HepG2 (cell line): ENCODE measurements around the gene HTR7. TPM values are rescaled to one million over a fixed set of nuclear protein-coding genes. Genes with fewer than 3 reads are reported as not detected.

ENCODE experiments used
- ATAC-seq: fragments of 200-7000 bp; cut with Tn5 transposase; 3 replicates; pipeline ENCODE4 v1.9.1; 2020; ENCODE audit warnings: mild to moderate bottlenecking, moderate library complexity
- BruUV-seq: library from RNA; stranded (reverse); fragments of 400-500 nt; replicated peaks from 2 replicates; lab custom pipeline; 2021; lab: Mats Ljungman, UMichigan
- CTCF ChIA-PET: fragments of 300-600 bp; formaldehyde crosslinking; extraction: SDS; loops from one replicate; lab custom pipeline; 2021; ENCODE audit warnings: low total read pairs, inconsistent platforms, low intra/inter-chr PET ratio; lab: Yijun Ruan, JAX
- POLR2A ChIA-PET: fragments of 350-600 bp; sonication (Branson Sonifier 250); formaldehyde crosslinking; loops from one replicate; lab custom pipeline; 2020; ENCODE audit warnings: antibody characterized with exemption, inconsistent platforms; lab: Yijun Ruan, JAX
- DNase-seq: peaks from one replicate; pipeline ENCODE4 v3.0.0-alpha.2; 2015; ENCODE audit warnings: low spot score
- FAIRE-seq: peaks from 3 replicates; lab custom pipeline; 2011; peaks lifted over from hg19 to GRCh38; lab: Jason Lieb, UNC
- H2AFZ ChIP-seq: one replicate; pipeline ENCODE4 v1.6.1; 2011; ENCODE audit warnings: low read length, inconsistent platforms
- H3K27ac ChIP-seq: fragments of 300-600 bp; 3 replicates; pipeline ENCODE4 v1.8.0; 2011; ENCODE audit warnings: mixed run types, mild to moderate bottlenecking, mixed read lengths, low read length, inconsistent platforms; ENCODE audit not compliant: insufficient read depth; ENCODE audit errors: extremely low read length
- H3K27me3 ChIP-seq, 2 experiments: fragments of 200-600 bp in 1 of 2; 2 replicates in 1 of 2; 3 replicates in 1 of 2; pipeline versions ENCODE4 v1.6.0 to v1.8.0; 2011; ENCODE audit warnings: low read length in 2 of 2, mild to moderate bottlenecking in 2 of 2, moderate library complexity in 2 of 2, inconsistent platforms in 1 of 2; ENCODE audit not compliant: insufficient read depth in 2 of 2, control insufficient read depth in 1 of 2
- H3K36me3 ChIP-seq, 2 experiments: fragments of 200-600 bp in 1 of 2; replicated peaks in 1 of 2; 2 replicates in 1 of 2; 3 replicates in 1 of 2; pipeline versions ENCODE4 v1.5.1 to v1.8.0; 2011; ENCODE audit warnings: low read length in 2 of 2, inconsistent platforms in 1 of 2; ENCODE audit not compliant: insufficient read depth in 2 of 2, control insufficient read depth in 1 of 2
- H3K4me1 ChIP-seq: 2 replicates; pipeline ENCODE4 v1.5.1; 2012; ENCODE audit warnings: low read length, inconsistent platforms; ENCODE audit not compliant: insufficient read depth
- H3K4me2 ChIP-seq: 2 replicates; pipeline ENCODE4 v1.6.0; 2011; ENCODE audit warnings: low read depth, low read length, inconsistent platforms
- H3K4me3 ChIP-seq, 3 experiments: fragments of 200-600 bp in 1 of 3; sonication (generic), shearing (Covaris generic) in 1 of 3; replicated peaks in 1 of 3; 2 replicates each; pipeline ENCODE4 v1.5.1; 2011 to 2016; ENCODE audit warnings: low read length in 3 of 3, inconsistent platforms in 2 of 3, low read depth in 2 of 3, mild to moderate bottlenecking in 2 of 3, control low read depth in 1 of 3, mixed read lengths in 1 of 3; ENCODE audit not compliant: insufficient read depth in 1 of 3
- H3K79me2 ChIP-seq: one replicate; pipeline ENCODE4 v1.6.1; 2011; ENCODE audit warnings: low read length, inconsistent platforms; ENCODE audit not compliant: insufficient read depth
- H3K9ac ChIP-seq: 2 replicates; pipeline ENCODE4 v1.6.0; 2011; ENCODE audit warnings: mild to moderate bottlenecking, low read depth, low read length, inconsistent platforms; ENCODE audit not compliant: insufficient read depth
- H3K9me3 ChIP-seq: 2 replicates; pipeline ENCODE4 v1.5.1; 2012; ENCODE audit warnings: mild to moderate bottlenecking, low read length
- H4K20me1 ChIP-seq: 2 replicates; pipeline ENCODE4 v1.6.0; 2011; ENCODE audit warnings: inconsistent platforms, mild to moderate bottlenecking, low read length, moderate library complexity; ENCODE audit not compliant: insufficient read depth
- CCDC6 ChIP-seq: sonication (generic); formaldehyde crosslinking; IDR thresholded peaks from 2 replicates; pipeline ENCODE4 v1.8.1; 2022; ENCODE audit warnings: mild to moderate bottlenecking, missing genetic modification reagents, moderate library complexity
- FOXA3 ChIP-seq: IDR thresholded peaks from 2 replicates; pipeline ENCODE4 v1.6.1; 2016; ENCODE audit warnings: missing genetic modification reagents, missing compliant biosample characterization
- IKZF5 ChIP-seq: IDR thresholded peaks from 2 replicates; pipeline ENCODE4 v1.6.1; 2018; ENCODE audit warnings: missing genetic modification reagents, mild to moderate bottlenecking, missing compliant biosample characterization
- KMT2B ChIP-seq: IDR thresholded peaks from 2 replicates; pipeline ENCODE4 v1.6.1; 2016; ENCODE audit warnings: missing genetic modification reagents, missing compliant biosample characterization
- MAFK ChIP-seq, 2 experiments: IDR thresholded peaks in 1 of 2; conservative IDR thresholded peaks in 1 of 2; 2 replicates each; pipeline ENCODE4 v1.6.1; 2011; ENCODE audit warnings: improper control_type of control experiment in 2 of 2, low read length in 2 of 2
- MED13 ChIP-seq: sonication (generic); formaldehyde crosslinking; IDR thresholded peaks from 2 replicates; pipeline ENCODE4 v1.5.0; 2020; ENCODE audit warnings: missing genetic modification reagents
- NKX3-1 ChIP-seq: sonication (generic); formaldehyde crosslinking; IDR thresholded peaks from 2 replicates; pipeline ENCODE4 v1.5.0; 2020; ENCODE audit warnings: missing genetic modification reagents
- RFX5 ChIP-seq: IDR thresholded peaks from 2 replicates; pipeline ENCODE4 v1.6.1; 2011; ENCODE audit warnings: low read depth, low read length, improper control_type of control experiment
- ZC3H4 ChIP-seq: sonication (generic); formaldehyde crosslinking; IDR thresholded peaks from 2 replicates; pipeline ENCODE4 v1.4.0; 2020; ENCODE audit warnings: missing genetic modification reagents, borderline replicate concordance
- ZFP36L1 ChIP-seq: sonication (generic); formaldehyde crosslinking; IDR thresholded peaks from 2 replicates; pipeline ENCODE4 v1.8.0; 2022; ENCODE audit warnings: mild to moderate bottlenecking, missing genetic modification reagents, moderate library complexity
- ZNF253 ChIP-seq: sonication (generic); formaldehyde crosslinking; IDR thresholded peaks from 2 replicates; pipeline ENCODE4 v1.8.0; 2022; ENCODE audit warnings: mild to moderate bottlenecking, missing genetic modification reagents, borderline replicate concordance
- ZNF33B ChIP-seq: sonication (generic); formaldehyde crosslinking; IDR thresholded peaks from 2 replicates; pipeline ENCODE4 v1.5.1; 2020; ENCODE audit warnings: mild to moderate bottlenecking, missing genetic modification reagents
- ZNF572 ChIP-seq: sonication (generic); formaldehyde crosslinking; IDR thresholded peaks from 2 replicates; pipeline ENCODE4 v1.5.1; 2020; ENCODE audit warnings: mild to moderate bottlenecking, missing genetic modification reagents
- ZNF772 ChIP-seq: sonication (generic); formaldehyde crosslinking; IDR thresholded peaks from 2 replicates; pipeline ENCODE4 v1.5.0; 2020; ENCODE audit warnings: mild to moderate bottlenecking, missing genetic modification reagents
- ZNF777 ChIP-seq: sonication (generic); formaldehyde crosslinking; IDR thresholded peaks from 2 replicates; pipeline ENCODE4 v1.4.0; 2020; ENCODE audit warnings: missing genetic modification reagents
- WGBS: methylation state at CpG from one replicate; pipeline ENCODE4 v1.1.6; 2017; ENCODE audit warnings: low lambda C conversion rate; 5-methylcytosine and 5-hydroxymethylcytosine counted together
- in situ Hi-C: cut with HindIII; loops from 2 replicates; pipeline ENCODE4 v1.10.0; 2017; ENCODE audit warnings: low pct_unique_long_range_greater_than_20kb; ENCODE audit not compliant: extremely low pct_ligation_motif_present
- intact Hi-C: fragments of 100-400 bp; cut with micrococcal nuclease; formaldehyde crosslinking; loops from one replicate; pipeline ENCODE4 v1.10.0; 2022; ENCODE audit not compliant: unreplicated experiment
- polyA plus RNA-seq, 8 experiments: library from polyadenylated mRNA; depleted of rRNA in 3 of 8; stranded (reverse) in 7 of 8; unstranded in 1 of 8; fragments of >200 nt; fragmentation: Illumina TruSeq in 4 of 8; extraction: Trizol in 4 of 8; gene quantifications; 2 replicates each; pipeline versions ENCODE4 v1.2.1 to v1.2.3, GENCODE V29; 2011 to 2016; ENCODE audit warnings: low read depth in 4 of 8, missing spikeins in 1 of 8, mixed read lengths in 1 of 8; ENCODE audit not compliant: insufficient read depth in 1 of 8
- total RNA-seq, 5 experiments: library from RNA; depleted of rRNA; stranded (reverse); fragments of >200 nt; fragmentation: Illumina TruSeq; extraction: Trizol; gene quantifications; 2 replicates each; pipeline ENCODE4 v1.2.3, GENCODE V29; 2016; ENCODE audit warnings: low read depth in 1 of 5

Gene HTR7
- total and polyA plus RNA-seq, 2 of the 13 experiments (the other 11 are each of a cell fraction or from before 2014, with no cell fraction given), result 0.04 TPM; not detected in 1

GRCh38 chr10:90856261-90856660 lies 1.6 kb downstream of the HTR7 start:
- H3K4me1 ChIP-seq, result peaks cover 6% of the 10 kb centered on the region; the same call in 1 of the 2 replicates
- no peak for TF ChIP-seq RFX5
- no peak for TF ChIP-seq ZC3H4 (CRISPR knock-in tag)
- TF ChIP-seq KMT2B, result no peak
- TF ChIP-seq ZNF777 (CRISPR knock-in tag), result no peak
- no peak for TF ChIP-seq MAFK (conservative IDR thresholded peaks at IDR 0.05 in 1 of 2, IDR thresholded peaks at IDR 0.05 in 1 of 2; ENCODE audit: low read length in 2 of 2)
- TF ChIP-seq IKZF5, result no peak
- no peak for TF ChIP-seq ZNF33B (CRISPR knock-in tag)
- no peak for TF ChIP-seq NKX3-1 (CRISPR knock-in tag)
- no peak for TF ChIP-seq ZNF253 (CRISPR knock-in tag)
- TF ChIP-seq ZFP36L1 (CRISPR knock-in tag), result no peak
- TF ChIP-seq CCDC6 (CRISPR knock-in tag), result no peak
- TF ChIP-seq FOXA3, result no peak
- TF ChIP-seq MED13 (CRISPR knock-in tag), result no peak
- TF ChIP-seq ZNF772 (CRISPR knock-in tag), result no peak
- no peak for TF ChIP-seq ZNF572 (CRISPR knock-in tag)
- ChIA-PET POLR2A (interaction anchor here (1.0 kb wide), 1 partner anchor 15 kb away, joined by 3 read pairs; the partner anchor contains the start of gene RPP30), CTCF (no interaction called here)
- DNase-seq, result no peak
- no peak overlapping the region for H3K4me3 ChIP-seq
- H2AFZ ChIP-seq, result no peak overlapping the region
- peaks cover 2 to 36% of the 10 kb centered on the region in 2 experiments for H3K27me3 ChIP-seq
- WGBS, result 95% methylated on average over 3 of the region's 3 CpGs
- intact Hi-C loops (no loop called here), in situ Hi-C loops (no loop called here)
- H3K36me3 ChIP-seq, result no peaks in the 10 kb centered on the region
- H4K20me1 ChIP-seq, result no peaks in the 10 kb centered on the region
- H3K79me2 ChIP-seq, result no peaks in the 10 kb centered on the region
- ATAC-seq, result no peak
- BruUV-seq, result no TSS peak
- FAIRE-seq, result no peak
- H3K27ac ChIP-seq, result no peak overlapping the region
- peaks cover 7% of the 10 kb centered on the region; the same call in 1 of the 2 replicates for H3K9me3 ChIP-seq
- H3K9ac ChIP-seq, result no peak overlapping the region
- H3K4me2 ChIP-seq, result no peak overlapping the region
